Vagina (tissue), 2 donors: ENCODE results near the gene IL1RL1.

Experiments
- POLR2A ChIP-seq, 2 donors: fragments of 450-650 bp; IDR thresholded peaks; one replicate each; pipeline ENCODE4 v1.6.1; 2017; ENCODE audit warnings: antibody characterized with exemption in 2 of 2, mild to moderate bottlenecking in 2 of 2, moderate library complexity in 2 of 2
- POLR2AphosphoS5 ChIP-seq, 2 donors: sonication (generic); formaldehyde crosslinking; IDR thresholded peaks; one replicate each; pipeline ENCODE4 v1.9.0; 2017; ENCODE audit warnings: antibody characterized with exemption in 2 of 2, mild to moderate bottlenecking in 2 of 2, low read depth in 1 of 2; ENCODE audit not compliant: insufficient read depth in 1 of 2
- TF ChIP-seq, protein P1 (sequence below), 3 experiments: fragments of 450-650 bp in 2 of 3; fragments of 200-600 bp in 1 of 3; sonication (generic) in 1 of 3; IDR thresholded peaks; one replicate each; pipeline ENCODE4 v1.5.1; 2017 to 2019; ENCODE audit warnings: antibody characterized with exemption in 3 of 3, mild to moderate bottlenecking in 2 of 3, moderate library complexity in 2 of 3

DNA sequence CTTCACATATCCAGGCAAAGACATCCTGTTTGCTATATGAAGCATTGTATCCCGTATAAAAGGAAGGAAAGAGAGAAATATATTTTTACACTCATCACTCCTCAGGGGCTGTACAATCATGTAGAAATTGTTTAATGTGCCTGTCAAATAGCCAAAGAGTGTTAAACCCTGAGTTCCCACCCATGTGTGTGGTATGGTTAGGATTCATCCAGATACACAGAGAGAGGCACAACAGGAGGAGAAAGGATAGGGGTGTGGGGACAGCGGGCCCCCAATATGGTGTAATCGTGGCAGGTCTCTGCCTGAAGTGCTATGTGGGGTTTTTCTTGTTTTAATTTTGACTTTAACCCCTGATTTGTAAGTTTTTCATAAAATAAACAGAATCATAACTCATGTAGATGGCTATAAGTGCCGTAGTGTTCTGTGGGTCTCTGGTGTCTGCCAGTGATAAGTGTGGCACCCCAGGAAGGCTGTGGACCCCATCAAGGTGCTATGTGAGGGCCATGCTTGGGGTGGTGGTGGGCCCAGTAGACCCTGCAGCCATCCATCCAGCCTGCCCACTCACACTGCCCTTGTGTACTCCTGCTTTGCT lies 34.1 kb downstream of the IL1RL1 start:
- TF ChIP-seq POLR2A (IDR thresholded peaks at IDR 0.05) (no peak), POLR2AphosphoS5 (IDR thresholded peaks at IDR 0.05; ENCODE audit: insufficient read depth in 1 of 2, low read depth in 1 of 2) (no peak)
- TF ChIP-seq, protein P1, sequence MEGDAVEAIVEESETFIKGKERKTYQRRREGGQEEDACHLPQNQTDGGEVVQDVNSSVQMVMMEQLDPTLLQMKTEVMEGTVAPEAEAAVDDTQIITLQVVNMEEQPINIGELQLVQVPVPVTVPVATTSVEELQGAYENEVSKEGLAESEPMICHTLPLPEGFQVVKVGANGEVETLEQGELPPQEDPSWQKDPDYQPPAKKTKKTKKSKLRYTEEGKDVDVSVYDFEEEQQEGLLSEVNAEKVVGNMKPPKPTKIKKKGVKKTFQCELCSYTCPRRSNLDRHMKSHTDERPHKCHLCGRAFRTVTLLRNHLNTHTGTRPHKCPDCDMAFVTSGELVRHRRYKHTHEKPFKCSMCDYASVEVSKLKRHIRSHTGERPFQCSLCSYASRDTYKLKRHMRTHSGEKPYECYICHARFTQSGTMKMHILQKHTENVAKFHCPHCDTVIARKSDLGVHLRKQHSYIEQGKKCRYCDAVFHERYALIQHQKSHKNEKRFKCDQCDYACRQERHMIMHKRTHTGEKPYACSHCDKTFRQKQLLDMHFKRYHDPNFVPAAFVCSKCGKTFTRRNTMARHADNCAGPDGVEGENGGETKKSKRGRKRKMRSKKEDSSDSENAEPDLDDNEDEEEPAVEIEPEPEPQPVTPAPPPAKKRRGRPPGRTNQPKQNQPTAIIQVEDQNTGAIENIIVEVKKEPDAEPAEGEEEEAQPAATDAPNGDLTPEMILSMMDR (IDR thresholded peaks at IDR 0.05): no peak
